DOHH2 (cell line): Measurements from ENCODE around the gene SLC4A2.

Experiments used
- CTCF ChIP-seq: fragments of 200-600 bp; sonication (generic); IDR thresholded peaks from one replicate; pipeline ENCODE4 v1.5.1; 2014; ENCODE audit warnings: antibody characterized with exemption, mild to moderate bottlenecking, low read depth, low read length; ENCODE audit not compliant: poor library complexity, severe bottlenecking
- EZH2phosphoT487 ChIP-seq: fragments of 200-600 bp; sonication (generic); IDR thresholded peaks from 2 replicates; pipeline ENCODE4 v1.6.1; 2017; ENCODE audit warnings: borderline replicate concordance, mild to moderate bottlenecking, antibody characterized with exemption, low read length, moderate library complexity, mixed read lengths

- TF ChIP-seq CTCF = no peak
- no peak for TF ChIP-seq EZH2phosphoT487
These were observed 65.1 kb downstream of the SLC4A2 start for GRCh38 chr7:151124481-151124880.
